SK-N-MC (cell line): Measurements from ENCODE around the gene PTPRG.

Experiments
- EZH2 ChIP-seq: fragments of 200-600 bp; sonication (generic); IDR thresholded peaks from one replicate; pipeline ENCODE4 v1.6.1; 2017; ENCODE audit warnings: antibody characterized with exemption
- POLR2AphosphoS5 ChIP-seq: IDR thresholded peaks from 2 replicates; pipeline ENCODE4 v1.6.1; 2012; ENCODE audit warnings: mild to moderate bottlenecking, low read depth, low read length, borderline replicate concordance

GRCh38 chr3:61975199-61975598 is 413.8 kb downstream of the PTPRG start:
- TF ChIP-seq POLR2AphosphoS5 (no peak), EZH2 (no peak)
